Left cardiac atrium (tissue), 4 donors: ENCODE data around the gene TAF1B. TPM values are rescaled to one million over a fixed set of nuclear protein-coding genes. Genes with fewer than 3 reads are reported as not detected.
A peak's percentile ranks its signal among the peaks of the same experiment; 100 is the strongest.

Source experiments
- ATAC-seq, 2 donors: fragments of 200-7000 bp; cut with Tn5 transposase; one replicate each; pipeline ENCODE4 v1.9.1; 2020; ENCODE audit warnings: mild to moderate bottlenecking in 2 of 2, moderate library complexity in 2 of 2
- DNase-seq: peaks from one replicate; pipeline ENCODE4 v3.0.0-alpha.2; 2020
- intact Hi-C, 2 donors: fragments of 100-400 bp; cut with DNase I; formaldehyde crosslinking; loops; one replicate each; pipeline versions ENCODE4 v1.14.1 to v1.15.1; 2022 to 2023
- total RNA-seq, 2 donors: library from RNA; stranded (reverse); fragmentation: NEBNext Ultra II Directional; extraction: Animal tissue kit (Norgen Biotek cat#: 25700); gene quantifications; one replicate each; pipeline ENCODE4 v1.2.1, GENCODE V29; 2021
- donor health status: DM: no; HTN: yes; CAD: no.
- donor health status: DM: no; HTN: yes; CAD: no; lungs with severe emphysema.
- donor health status: DM: yes; HTN: yes; CAD: no.
- donor health status: Dilated cardiomyopathy.

Gene TAF1B
- total RNA-seq, 2 donors from 2014 or later, result 8.1 to 11.0 TPM

DNA sequence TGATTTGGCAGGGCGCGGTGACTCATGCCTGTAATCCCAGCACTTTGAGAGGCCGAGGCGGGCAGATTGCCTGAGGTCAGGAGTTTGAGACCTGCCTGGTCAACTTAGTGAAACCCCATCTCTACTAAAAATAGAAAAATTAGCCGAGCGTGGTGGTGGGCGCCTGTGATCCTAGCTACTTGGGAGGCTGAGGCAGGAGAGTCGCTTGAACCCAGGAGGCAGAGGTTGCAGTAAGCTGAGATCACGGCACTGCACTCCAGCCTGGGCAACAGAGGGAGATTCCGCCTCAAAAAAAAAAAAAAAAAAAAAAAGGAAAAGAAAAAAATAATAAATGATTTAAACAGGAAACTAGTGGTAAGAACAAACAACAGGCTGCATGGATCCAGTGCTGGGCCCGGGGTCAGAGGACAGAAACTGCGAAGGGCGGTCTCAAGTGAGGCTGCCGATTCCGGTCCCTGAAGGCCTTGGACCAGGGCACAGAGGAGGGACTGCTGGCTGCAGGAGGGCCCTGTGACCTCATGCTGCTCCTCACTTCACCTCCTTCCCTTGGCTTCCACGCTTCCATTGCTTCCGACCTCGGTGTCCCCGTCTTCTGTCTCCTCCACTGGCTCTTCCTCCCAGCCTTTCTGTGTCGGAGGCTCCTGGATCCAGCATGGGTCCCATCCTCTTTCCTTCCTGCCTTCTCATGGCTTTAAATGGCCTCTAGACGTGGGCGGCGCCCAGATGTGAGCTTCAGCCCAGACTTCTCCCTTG lies 106.1 kb downstream of the TAF1B start:
- DNase-seq (no peak), ATAC-seq (no peak)
- intact Hi-C loops, result no loop called here

DNA sequence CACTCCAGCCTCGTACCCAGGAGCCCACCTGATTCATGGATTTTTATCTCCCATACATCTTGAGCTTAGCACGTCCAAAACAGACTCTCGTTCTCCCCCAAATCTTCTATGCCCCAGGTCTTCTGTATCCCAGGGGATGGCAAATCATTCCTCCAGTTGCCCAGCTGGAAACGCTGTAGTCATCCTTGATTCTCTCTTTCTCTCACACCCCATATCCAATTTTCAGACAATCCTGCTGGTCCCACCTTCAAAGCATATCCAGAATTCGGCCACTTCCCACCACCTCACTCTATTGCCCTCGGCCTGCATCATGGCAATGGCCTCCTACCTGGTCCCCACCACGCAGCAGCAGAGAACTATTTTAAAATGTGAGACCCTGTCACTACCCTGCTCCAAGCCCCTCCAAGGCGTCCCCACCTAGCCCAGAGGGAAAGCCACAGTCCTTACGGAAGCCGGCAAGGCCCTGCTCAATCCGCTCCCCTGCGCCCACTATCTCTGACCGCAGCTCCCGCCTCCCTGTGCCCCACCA lies 106.8 kb downstream of the TAF1B start:
- intact Hi-C loops, result loop anchor here in 1 of 2 donors (10.0 kb wide), 1 partner anchor 135 kb away; no protein-coding TSS in a partner anchor

DNA sequence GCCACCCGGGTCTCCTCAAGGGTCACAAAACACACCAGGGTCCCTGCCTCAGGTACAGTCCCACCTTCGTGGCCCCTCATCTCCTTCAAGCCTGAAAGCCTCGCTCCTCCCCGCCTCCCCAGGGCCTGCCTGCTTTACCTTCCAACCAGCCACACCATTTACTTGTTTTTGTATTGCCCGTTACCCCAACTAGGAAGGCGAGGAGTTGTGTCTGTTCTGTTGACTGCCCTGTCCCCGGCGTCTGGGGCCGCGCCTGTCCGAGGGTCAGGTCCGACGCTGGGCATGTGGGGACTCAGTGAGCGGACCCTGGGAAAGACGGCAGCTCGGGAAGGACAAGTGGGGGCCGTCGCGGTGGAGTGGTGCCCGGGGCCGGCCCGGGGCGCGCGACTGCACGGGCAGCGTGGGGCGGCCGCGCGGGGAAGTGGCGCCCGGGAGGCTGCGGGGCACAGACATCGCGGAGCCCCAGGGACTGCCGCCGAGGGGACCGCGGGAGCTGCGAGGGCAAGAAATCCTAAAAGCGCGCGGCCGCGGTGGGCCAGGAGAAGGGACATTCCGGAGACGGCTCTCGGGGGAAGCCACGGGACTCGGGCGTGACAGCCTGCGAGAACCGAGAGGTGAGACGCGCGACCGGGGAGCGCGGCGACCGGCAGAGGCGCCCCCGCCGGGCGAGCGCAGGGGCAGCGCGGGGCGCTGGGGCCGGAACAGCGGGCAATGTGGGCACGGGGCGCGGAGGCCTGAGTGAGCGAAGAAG lies 107.4 kb downstream of the TAF1B start:
- peak; percentile 45 for DNase-seq
- peak; percentile 29 to 49 for ATAC-seq
- intact Hi-C loops, result loop anchor here in 1 of 2 donors (10.0 kb wide), 1 partner anchor 136 kb away; no protein-coding TSS in a partner anchor

More for the DNA sequence above, 106.8 kb downstream of the TAF1B start:
- ATAC-seq (no peak), DNase-seq (no peak)

DNA sequence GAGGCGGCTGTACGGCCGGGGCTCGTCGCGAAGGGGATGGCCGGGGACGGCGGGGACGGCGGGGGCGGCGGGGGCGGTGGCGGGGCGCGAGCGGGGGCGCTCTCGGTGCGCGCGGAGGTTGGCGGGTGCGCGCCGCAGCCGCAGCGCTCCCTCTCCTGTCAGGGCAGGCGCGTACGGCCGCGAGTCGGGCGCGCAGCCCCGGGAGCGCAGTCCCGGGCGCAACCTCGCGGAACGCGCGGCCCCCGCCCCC lies 107.9 kb downstream of the TAF1B start:
- ATAC-seq, result no peak
- intact Hi-C loops, result loop anchor here in 1 of 2 donors (10.0 kb wide), 1 partner anchor 136 kb away; no protein-coding TSS in a partner anchor
- DNase-seq, result no peak

DNA sequence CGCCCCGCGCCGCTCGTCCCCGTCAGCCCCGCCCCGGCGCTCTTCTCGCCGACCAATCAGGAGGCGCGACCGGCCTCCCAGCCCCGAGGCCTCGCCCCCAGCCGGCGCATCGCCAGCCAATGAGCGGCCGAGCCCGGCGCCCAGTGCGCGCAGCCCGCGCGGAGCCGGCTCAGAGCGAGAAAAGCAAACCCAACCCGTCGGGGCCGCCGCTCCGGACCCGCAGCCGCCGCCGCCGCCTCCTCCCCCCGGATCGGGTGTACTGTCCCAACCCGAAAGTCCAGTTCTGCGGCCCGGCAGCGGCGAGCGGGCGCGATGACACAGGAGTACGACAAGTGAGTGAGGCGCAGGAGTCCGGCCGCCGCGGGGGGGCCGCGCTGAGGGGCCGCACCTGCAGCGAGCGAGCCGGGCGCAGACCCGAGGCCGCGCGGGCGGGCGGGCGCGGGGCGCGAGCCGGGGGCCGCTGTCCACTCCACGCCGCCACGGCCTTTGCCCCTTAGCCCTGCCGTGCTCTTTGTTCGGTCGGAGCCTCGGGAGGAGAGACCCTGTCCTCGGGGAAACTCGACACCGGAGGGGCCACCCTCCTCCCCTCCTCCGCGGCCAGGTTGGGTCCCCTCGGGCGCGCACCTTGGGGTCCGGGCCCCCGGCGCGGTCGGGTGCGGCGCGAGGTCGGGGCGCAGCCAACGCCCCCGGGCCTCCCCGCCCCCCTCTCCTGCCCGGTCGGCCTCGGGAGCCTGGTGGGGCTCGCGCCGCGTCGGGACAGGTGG lies 108.4 kb downstream of the TAF1B start, which contains the start of gene GRHL1:
Gene GRHL1 (plus strand): TSS at position 172 of the 764 bp plus-strand sequence. CDS start 141 bp downstream, at position 313.
- intact Hi-C loops, result loop anchor here in 1 of 2 donors (10.0 kb wide), 1 partner anchor 137 kb away; no protein-coding TSS in a partner anchor

DNA sequence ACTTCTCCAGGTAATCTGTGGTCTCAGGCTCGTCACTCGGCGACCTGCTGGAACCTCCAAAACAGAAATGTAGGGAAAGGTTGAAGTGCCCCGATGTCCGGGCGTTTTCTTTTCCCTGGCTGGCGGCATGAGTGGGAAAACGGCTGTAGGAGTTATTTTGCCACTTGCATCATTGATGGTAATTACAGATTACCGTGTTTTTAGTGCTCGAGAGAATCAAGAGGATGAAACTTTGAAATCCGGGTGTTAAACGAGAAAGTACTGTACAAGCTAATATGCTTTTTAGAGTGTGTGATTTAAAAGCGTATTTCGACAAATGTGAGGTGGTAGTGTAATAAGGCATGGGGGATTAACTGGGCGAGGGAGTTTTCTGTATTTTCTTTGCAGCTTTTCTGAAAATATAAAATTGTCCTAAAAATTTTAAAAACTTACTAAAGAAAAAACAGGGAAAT lies 109.0 kb downstream of the TAF1B start:
- ATAC-seq (no peak), DNase-seq (no peak)
- intact Hi-C loops, result loop anchor here in 1 of 2 donors (10.0 kb wide), 1 partner anchor 138 kb away; no protein-coding TSS in a partner anchor

More for the DNA sequence above, 108.4 kb downstream of the TAF1B start, which contains the start of gene GRHL1:
- peak; percentile 95 for DNase-seq
- ATAC-seq, result peak; percentile 97 to 98

DNA sequence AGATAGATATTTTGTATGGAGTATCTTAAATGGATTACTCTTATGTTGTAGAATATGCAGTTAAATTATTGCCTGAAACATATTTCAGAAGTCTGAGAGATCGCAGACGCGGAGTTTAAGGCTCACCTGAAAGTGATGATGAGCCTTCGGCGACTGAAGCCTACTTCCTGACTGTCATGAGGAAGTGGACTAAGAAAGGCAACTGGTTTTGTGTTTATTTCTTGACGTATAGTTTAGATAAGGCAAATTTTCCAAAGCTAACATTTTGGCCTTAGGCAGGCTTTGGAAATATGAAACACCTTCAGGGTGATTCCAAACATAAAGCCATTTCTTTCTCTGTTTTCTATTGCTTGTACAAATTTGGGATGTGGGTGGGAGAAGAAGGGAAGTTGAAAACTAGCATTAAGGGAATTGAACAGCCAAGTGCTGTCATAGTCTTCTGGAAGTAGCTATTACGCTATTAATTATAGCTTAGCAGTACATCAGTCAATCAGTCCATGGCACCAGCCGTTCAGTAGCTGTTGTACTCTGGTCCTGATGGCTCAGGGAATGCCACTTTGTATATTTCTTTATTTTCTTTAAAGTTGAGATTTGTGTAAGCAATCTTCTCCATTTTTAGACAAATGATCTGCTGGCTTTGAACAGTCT lies 109.7 kb downstream of the TAF1B start:
- ATAC-seq (no peak), DNase-seq (no peak)
- intact Hi-C loops, result loop anchor here in 1 of 2 donors (10.0 kb wide), 1 partner anchor 138 kb away; no protein-coding TSS in a partner anchor

DNA sequence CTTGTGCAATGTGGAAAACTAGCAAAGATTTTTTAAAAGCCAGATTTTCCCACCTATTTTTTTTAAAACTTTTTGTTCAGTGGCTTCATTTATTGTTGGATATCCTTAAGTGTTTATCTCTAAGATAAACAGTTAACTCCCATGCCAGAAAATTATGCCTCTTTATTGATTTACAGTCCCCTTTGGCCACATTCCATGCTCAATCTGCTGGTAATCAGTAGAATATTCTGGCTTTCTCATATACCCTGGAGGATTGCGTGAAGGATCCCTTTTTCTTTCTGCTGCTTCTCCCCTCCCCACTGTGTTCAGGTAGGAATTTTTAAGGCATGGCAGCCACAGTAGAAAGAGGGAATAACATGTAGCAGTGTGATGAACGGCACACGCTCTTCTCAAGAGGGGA lies 110.9 kb downstream of the TAF1B start:
- intact Hi-C loops, result loop anchor here in 1 of 2 donors (10.0 kb wide), 1 partner anchor 139 kb away; no protein-coding TSS in a partner anchor
- DNase-seq (no peak), ATAC-seq (no peak)

DNA sequence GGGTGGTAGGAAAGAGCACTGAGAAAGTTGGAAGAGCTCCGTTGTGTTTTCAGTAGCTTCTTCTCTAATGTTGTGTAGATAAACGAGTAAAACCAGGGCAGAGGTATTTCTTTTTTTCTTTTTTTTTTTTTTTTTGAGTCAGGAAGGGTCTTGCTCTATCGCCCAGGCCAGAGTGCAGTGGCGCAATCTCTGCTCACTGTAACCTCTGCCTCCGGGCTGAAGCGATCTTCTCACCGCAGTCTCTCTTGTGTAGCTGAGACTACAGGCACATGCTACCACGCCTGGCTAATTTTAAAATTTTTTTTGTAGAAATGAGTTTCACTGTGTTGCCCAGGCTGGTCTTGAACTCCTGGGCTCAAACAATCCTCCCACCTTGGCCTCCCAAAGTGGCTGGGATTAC lies 114.8 kb downstream of the TAF1B start:
- DNase-seq, result no peak
- no peak for ATAC-seq
- intact Hi-C loops, result loop anchor here in 1 of 2 donors (10.0 kb wide), 1 partner anchor 143 kb away; no protein-coding TSS in a partner anchor

DNA sequence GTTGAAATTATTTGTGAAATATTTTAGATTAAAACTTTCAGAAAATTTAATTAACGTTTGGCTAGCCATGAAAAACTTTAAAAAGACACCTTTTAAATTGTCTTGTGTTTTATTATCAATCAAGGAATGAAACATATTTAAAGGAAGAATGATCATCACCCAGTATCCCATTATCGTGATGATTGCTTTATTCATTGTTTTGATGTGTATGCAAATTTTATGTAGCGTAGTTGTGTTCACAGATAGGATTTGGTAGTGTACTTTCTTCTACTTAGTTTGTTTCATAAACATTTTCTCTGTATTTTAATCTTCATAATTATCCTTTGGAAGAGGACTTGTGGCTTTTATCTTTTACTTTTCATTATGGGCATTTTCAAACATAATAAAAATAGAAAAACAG lies 116.0 kb downstream of the TAF1B start:
- ATAC-seq, result no peak
- intact Hi-C loops, result loop anchor here in 1 of 2 donors (10.0 kb wide), 1 partner anchor 144 kb away; no protein-coding TSS in a partner anchor

DNA sequence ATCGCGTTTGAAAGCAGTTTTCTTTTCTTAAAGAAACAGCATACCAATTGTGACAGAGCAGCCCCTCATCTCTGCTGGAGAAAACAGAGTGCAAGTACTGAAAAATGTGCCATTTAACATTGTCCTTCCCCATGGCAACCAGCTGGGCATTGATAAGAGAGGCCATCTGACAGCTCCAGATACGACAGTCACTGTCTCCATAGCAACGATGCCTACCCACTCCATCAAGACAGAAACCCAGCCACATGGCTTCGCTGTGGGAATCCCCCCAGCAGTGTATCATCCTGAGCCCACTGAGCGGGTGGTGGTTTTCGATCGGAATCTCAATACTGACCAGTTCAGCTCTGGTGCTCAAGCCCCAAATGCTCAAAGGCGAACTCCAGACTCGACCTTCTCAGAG lies 117.7 kb downstream of the TAF1B start:
- ATAC-seq, result no peak
- intact Hi-C loops, result loop anchor here in 1 of 2 donors (10.0 kb wide), 1 partner anchor 106 kb away; no protein-coding TSS in a partner anchor

More for the DNA sequence above, 116.0 kb downstream of the TAF1B start:
- no peak for DNase-seq

DNA sequence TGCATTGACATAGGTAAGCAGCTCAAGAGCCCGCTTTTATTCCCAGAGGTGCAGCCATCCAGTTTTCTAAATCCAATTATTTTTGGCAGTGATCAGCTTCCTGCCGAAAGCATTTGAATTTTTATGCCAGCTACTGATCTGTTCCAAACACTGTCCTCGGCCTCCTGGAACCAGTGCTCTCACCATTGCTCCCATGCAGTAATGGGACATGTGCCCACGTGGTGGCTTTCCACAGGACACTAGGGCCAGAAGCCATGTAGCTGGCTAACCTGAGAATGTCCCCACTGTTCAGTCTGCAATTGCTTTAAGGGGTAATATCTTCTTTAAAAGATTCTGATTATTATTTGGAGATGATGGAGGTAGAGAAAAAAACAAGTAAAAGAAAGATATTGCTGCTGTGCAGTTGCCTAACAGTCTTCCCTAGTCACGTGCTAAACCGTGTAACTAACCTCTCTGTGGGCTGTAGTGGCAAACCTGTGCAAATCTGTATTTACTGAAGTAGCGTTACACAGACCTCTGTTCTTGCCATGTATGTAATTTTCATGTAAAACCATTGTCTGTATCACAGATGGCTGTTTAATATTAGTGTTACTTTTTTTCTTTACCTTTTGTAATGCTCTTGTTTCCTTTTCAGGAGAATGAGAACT lies 121.2 kb downstream of the TAF1B start:
- intact Hi-C loops, result loop anchor here in 1 of 2 donors (10.0 kb wide), 1 partner anchor 110 kb away; no protein-coding TSS in a partner anchor
- ATAC-seq, result no peak
- DNase-seq, result no peak

More for the DNA sequence above, 117.7 kb downstream of the TAF1B start:
- DNase-seq, result no peak

DNA sequence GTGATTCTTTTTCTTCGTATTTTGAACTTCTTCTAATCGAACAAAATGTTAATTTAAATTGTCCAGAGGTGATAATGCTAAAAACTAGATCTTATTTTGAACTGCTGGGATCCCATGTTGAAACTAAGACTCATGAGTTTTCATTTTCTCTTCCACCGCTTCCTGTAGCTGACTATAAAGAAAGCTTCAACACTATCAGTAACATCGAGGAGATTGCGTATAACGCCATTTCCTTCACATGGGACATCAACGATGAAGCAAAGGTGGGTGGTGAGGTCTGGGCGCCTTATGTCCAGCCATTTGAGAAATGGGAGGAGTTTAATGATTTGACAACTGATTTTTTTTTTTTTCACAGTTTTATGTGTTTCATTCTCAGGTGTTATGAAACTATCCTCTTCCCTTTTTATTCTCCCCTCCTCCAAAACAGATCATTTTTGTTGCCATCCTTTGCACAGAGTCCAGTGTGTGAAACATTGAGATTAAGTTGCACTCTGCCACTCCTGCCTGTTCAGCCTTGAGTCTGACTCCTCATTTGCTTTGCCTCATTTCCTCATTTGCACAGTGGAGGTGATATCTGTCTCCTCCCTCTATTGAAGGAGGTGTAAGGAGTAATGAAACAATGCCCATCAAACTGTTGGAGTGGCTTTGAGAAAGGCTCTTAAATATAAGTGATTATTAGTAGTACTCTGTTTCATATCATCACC lies 122.0 kb downstream of the TAF1B start:
- ATAC-seq (no peak), DNase-seq (no peak)
- intact Hi-C loops, result loop anchor here in 1 of 2 donors (10.0 kb wide), 1 partner anchor 110 kb away; no protein-coding TSS in a partner anchor

DNA sequence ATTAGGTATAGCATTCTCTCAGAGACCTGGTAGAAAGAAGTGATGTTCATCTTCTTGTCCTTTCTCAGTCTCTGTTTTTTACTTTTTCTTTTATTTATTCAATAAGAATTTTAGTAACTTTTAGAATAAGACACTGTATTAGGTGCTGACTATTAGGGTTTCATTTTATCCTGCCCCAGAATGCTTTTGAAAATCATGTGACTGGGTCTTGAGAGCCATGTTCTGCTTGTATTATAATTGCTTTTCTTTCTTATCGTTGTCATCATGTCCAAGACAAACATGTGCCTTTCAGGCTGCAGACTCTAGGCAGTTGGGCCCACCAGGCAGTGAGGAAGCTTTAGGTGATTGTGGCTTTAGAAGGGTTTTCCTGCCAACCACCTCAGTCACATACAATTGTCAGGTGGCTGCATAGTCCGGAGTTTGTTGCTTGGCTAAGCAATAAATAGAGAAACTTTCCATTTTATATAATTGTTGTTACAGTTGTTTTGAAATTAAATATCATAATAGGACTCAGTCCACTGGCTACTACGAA lies 123.3 kb downstream of the TAF1B start:
- ATAC-seq, result no peak
- DNase-seq, result no peak
- intact Hi-C loops, result loop anchor here in 1 of 2 donors (10.0 kb wide), 1 partner anchor 112 kb away; no protein-coding TSS in a partner anchor

DNA sequence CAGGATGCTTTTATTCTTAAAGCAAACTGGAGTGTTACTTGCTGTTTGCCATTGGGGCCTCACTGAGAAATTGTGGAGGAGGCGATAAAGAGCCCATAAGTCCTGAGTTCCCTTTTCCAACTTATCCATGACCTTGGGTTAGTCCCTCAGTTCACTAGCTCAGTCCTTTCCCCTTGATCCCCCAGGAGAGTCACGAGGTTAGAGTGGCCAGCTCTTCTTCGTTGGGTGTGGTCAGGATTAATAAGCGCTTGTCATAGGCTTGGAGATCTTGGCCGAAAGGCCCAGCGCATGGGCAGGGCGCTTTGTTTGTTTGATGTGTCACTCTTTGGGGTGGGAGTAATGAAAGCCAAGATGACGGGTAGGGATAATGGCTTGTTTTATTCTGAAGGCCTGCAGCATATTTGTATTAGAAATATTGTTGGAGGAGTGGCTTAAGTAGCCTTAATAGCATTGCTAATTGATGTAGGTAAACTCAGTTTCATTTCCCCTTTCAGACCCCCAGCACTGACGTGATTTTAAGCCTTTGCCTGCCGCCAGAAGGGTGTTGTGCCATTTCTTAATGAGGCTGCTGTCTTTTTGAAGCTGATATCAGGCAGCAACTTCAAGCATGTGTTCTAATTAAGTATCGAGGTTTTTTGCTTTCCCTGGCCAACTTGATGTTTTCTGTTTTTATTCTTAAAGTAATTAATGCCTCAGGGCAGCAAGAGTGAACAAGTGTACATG lies 123.9 kb downstream of the TAF1B start:
- intact Hi-C loops, result loop anchor here in 1 of 2 donors (10.0 kb wide), 1 partner anchor 112 kb away; no protein-coding TSS in a partner anchor
- ATAC-seq (no peak), DNase-seq (no peak)
